GM19043 (cell line): ENCODE data around the gene ZNF784.

ENCODE experiments used
- ATAC-seq: cut with Tn5 transposase; IDR thresholded peaks from one replicate; pipeline ENCODE4 v1.9.1; 2021; ENCODE audit warnings: low read depth; ENCODE audit not compliant: unreplicated experiment

ZNF784 gene

GRCh38 chr19:55656988-55657747 is 32.8 kb upstream of the ZNF784 start:
- ATAC-seq: no peak

- no peak for ATAC-seq
These were observed 32.2 kb upstream of the ZNF784 start for GRCh38 chr19:55656552-55656951.

GRCh38 chr19:55655648-55656040 is 31.3 kb upstream of the ZNF784 start:
- ATAC-seq: no peak

GRCh38 chr19:55654868-55655647 is 30.7 kb upstream of the ZNF784 start, which contains the start of gene U2AF2:
TSS of gene U2AF2 (plus strand) at chr19:55655035. CDS start at chr19:55655105, 70 bp downstream.
- peak; percentile 31 for ATAC-seq

GRCh38 chr19:55654323-55654867 is 30.0 kb upstream of the ZNF784 start:
- ATAC-seq: peak; percentile 45

- ATAC-seq: peak; percentile 37
These were observed 29.4 kb upstream of the ZNF784 start for GRCh38 chr19:55653651-55654322.

GRCh38 chr19:55652311-55653128 is 28.2 kb upstream of the ZNF784 start:
- ATAC-seq: no peak

- ATAC-seq: no peak
These were observed 26.9 kb upstream of the ZNF784 start for GRCh38 chr19:55651236-55651635.

GRCh38 chr19:55650602-55651230 is 26.4 kb upstream of the ZNF784 start:
- no peak for ATAC-seq

GRCh38 chr19:55650126-55650557 is 25.8 kb upstream of the ZNF784 start:
- ATAC-seq: no peak

- no peak for ATAC-seq
These were observed 25.1 kb upstream of the ZNF784 start for GRCh38 chr19:55649268-55650125.

- no peak for ATAC-seq
These were observed 24.4 kb upstream of the ZNF784 start for GRCh38 chr19:55648585-55649267.

- no peak for ATAC-seq
These were observed 23.6 kb upstream of the ZNF784 start, which contains the start of gene CCDC106 for GRCh38 chr19:55647732-55648584. TSS of gene CCDC106 (plus strand) at chr19:55648212. CDS start at chr19:55649047, 835 bp downstream.

GRCh38 chr19:55646889-55647731 is 22.7 kb upstream of the ZNF784 start:
- no peak for ATAC-seq

- no peak for ATAC-seq
These were observed 21.1 kb upstream of the ZNF784 start for GRCh38 chr19:55645512-55645881.

GRCh38 chr19:55644842-55645511 is 20.6 kb upstream of the ZNF784 start:
- no peak for ATAC-seq
